ENCODE data around the gene RFX8.
"Not testable (repeated sequence)": the region's sequence is repeated elsewhere in the genome, so short reads cannot be mapped to it uniquely, and the experiment has no call there.

The RFX8 gene

GRCh38 chr2:101474731-101475384 lies at the start of gene RFX8:
Gene RFX8 (minus strand): TSS chr2:101475112. CDS start chr2:101466848, 8,264 bp downstream.
- peak; percentile 90 for DNase-seq (ENCODE audit: low read depth)

GRCh38 chr2:101521487-101521886 lies 46.6 kb upstream of the RFX8 start:
- no peak for DNase-seq (ENCODE audit: low read depth)

DNA sequence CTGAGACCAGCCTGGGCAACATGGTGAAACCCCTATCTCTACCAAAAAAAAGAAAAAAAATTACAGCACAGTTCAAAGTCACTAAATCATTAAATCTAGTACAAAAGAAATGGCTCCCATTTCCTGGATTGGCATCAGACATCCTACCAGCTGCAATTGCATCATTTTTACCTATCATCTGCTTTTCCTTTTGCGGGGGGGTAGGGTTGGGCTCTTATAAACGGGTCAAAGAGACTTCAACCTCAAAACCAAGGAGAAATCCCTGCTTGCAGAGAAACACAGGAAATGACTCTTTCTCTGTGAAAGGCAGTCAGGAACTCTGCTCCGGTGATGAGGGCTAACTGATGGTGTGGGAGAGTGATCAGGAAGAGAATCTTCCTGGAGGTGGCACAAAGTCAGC lies 45.3 kb upstream of the RFX8 start:
- DNase-seq (ENCODE audit: low read depth), result no peak

DNA sequence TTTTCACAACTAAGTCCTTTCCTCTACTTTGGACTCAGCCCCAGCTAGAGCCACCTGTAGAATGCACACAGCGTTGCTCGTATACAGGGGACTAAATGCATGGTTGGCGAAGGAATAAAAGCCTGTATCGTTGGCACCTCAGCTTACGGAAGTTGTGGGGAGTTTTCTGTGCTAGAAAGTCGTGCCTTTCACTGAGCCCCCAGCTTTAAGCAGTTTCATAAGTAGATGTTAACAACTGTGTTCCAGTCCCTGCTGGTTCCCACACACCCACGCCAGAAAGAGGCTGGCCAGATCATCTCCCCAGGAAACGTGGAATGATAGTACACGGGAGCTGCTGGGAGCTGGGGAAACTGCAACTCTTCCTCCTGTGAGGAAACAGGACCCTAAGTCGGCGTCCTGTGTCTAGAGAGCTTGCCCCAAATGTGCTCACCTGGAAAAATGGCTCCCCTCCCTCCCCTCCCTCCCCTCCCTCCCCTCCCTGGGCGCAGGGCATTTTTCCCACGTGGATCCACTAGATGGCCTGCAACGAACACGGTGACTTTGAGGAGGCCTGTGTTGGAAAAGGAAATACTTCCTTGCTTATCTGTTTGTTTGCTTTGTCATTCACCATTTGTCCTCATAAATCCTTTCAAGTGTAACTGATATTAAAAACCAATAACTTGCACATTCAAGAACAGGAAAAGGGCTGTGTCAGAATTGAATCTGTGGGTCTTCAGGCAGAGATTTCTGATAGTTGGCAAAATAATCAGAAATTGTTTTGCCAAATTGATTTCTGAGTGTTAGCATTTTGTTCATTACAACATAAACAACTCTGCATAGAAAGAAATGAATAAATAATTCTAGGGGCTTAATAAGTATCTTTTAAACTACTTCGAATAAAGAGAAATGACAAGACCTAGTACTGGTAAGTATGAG lies 43.9 kb upstream of the RFX8 start:
- DNase-seq (ENCODE audit: low read depth), result no peak

- DNase-seq (ENCODE audit: low read depth), result no peak
Measured at GRCh38 chr2:101517758-101518271, 42.9 kb upstream of the RFX8 start.

DNA sequence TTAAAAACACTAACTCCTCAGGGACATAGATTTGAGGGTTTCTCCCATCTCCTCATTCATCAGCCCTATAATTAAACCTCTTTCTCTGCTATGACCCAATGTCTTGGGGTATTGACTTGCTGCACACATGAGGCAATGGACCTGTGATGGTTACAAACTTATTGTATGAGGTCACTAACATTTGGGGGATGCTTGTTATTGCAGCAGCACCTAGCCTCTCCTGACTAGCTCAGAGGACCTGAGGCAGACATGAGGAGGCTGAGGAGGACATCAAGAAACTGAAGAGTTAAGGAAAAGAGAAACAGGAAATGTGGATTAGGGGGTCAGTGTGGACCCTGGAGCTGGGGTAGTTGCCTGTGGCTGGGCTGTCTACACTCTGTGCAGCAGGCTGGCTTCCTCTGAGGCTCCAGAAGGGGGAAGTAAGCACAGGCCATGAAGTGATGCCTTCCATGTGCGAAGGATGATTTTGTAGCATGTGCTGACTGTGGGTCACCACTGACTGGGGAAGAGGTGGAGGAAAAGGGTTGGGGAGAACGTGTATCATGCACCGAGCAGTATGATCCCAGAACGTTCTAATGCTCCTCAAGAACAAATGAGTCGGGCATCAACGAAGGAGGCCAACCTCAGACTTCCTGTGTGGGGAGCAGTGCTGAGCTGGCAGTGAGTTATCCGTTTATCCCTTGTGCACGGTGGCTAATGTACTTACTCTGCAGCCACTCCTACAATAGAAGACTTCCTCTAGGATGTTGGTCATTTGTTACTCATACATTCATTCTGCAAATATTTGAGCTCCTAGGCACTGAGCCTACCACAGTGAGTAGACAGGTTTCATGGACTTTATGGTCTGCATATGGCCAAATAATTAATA lies 42.1 kb upstream of the RFX8 start:
- peak; percentile 93 for DNase-seq (ENCODE audit: low read depth)

GRCh38 chr2:101516349-101516748 lies 41.4 kb upstream of the RFX8 start:
- no peak for DNase-seq (ENCODE audit: low read depth)

GRCh38 chr2:101515477-101515876 lies 40.6 kb upstream of the RFX8 start:
- no peak for DNase-seq (ENCODE audit: low read depth)

- no peak for DNase-seq (ENCODE audit: low read depth)
Measured at GRCh38 chr2:101512993-101513392, 38.1 kb upstream of the RFX8 start.

- DNase-seq (ENCODE audit: low read depth), result no peak
Measured at GRCh38 chr2:101511381-101511780, 36.5 kb upstream of the RFX8 start.

DNA sequence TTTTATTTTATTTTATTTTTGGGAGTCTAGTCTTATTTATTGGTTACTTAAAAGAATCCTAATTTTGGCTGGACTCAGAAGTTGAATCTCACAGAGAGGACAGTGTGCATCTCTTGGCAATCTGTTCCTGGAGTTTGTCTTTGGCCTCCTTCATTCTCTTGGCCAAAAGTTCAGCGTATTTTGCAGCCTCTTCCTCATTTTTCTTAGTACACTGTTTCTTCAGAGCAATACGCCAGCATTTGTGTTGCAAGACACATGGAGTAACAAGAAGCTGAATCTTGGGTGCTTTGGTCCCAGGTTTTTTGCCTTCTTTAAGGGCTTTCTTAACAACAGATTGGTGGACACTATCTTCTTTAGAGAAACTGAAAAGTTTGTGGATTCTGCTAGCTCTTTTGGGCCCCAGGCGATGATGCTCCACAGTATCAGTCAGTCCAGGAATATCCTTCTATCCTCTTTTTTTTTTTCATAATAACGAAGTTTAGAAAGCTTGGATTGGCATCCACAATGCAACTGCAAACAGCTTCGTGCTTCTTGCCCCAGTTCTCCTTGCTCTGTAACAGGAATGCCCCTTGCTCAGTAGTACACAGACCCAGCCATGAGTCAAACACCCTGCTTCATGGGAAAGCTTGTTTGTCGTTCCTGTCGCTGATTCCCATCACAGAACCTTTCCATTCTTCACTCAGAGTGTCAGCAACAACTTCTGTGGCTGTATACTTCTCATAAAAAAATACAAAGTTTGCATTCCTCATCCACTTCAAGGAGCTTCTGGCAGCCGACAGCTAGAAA lies 34.8 kb upstream of the RFX8 start:
- no peak for DNase-seq (ENCODE audit: low read depth)

GRCh38 chr2:101508636-101509035 lies 33.7 kb upstream of the RFX8 start:
- DNase-seq (ENCODE audit: low read depth), result no peak

- DNase-seq (ENCODE audit: low read depth), result not testable (repeated sequence)
Measured at GRCh38 chr2:101505276-101505675, 30.4 kb upstream of the RFX8 start.

DNA sequence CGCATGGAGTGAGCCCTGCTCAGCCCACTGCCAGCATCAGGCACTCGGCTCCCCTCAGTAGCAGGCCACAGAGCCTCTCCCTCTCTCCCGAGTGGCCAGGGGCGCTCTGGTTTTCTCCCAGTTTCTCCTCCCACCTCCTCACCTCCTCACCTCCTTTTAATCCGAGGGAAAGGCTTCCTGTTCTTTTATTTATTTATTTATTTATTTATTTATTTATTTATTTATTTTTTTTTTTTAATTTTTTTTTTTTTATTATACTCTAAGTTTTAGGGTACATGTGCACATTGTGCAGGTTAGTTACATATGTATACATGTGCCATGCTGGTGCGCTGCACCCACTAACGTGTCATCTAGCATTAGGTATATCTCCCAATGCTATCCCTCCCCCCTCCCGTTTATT lies 29.8 kb upstream of the RFX8 start:
- not testable (repeated sequence) for DNase-seq (ENCODE audit: low read depth)

DNA sequence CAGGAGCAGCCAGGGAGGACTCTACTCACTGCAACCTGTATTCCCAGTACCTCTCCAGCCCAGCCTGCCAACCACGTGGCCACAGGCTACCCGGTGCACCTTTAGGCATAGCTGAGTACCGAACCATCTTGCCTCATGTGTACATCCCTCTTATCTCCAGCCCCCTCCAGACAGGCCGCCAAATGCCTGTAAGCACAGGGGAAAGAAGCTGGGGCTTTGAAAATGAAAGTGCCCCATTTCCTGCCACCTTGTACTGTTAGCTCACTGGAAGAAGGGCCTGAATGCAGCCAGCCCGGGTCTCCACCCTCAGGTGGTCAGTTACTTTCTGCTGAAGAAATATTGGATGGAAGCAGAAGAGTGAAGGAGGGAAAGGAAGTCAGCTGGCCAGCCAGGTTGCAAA lies 27.2 kb upstream of the RFX8 start:
- DNase-seq (ENCODE audit: low read depth), result no peak

DNA sequence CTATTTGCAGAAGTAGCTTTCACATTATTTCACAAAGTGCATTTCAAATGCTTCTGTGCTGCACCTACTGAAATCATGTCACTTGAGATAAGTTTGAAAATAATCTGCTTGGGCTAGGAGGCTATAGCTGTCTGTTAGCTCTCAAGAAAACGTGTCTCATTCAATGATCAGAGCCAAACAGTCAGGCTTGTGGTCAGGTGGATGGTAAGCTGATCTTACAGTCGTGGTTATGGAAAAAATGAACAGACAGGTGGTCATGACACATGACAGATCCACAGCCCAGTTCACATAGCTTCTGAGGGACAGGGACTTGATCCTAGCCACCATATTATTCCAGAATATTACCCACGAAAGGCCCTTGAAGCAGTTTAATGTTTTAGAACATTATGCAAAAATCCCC lies 26.5 kb upstream of the RFX8 start:
- no peak for DNase-seq (ENCODE audit: low read depth)

GRCh38 chr2:101500860-101501259 lies 25.9 kb upstream of the RFX8 start:
- no peak for DNase-seq (ENCODE audit: low read depth)

DNA sequence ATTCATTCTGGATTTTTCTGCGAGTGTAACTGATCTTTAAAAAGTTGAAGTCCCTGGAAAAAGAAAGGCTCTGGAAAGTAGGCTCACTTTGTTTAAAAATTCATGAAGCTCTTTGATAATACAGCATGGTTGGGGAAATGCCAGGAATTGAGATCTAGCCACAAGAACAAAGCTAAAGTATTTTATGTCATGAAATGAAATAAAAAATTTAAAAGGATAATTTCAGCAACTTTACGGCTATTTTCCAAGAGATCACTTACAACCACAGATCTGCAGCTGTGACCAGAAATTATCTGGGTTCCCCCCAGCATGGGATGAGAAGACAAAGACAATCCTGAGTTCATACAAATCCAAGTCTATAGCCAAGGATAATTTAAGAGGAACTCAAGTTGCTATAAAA lies 25.3 kb upstream of the RFX8 start:
- DNase-seq (ENCODE audit: low read depth), result no peak

DNA sequence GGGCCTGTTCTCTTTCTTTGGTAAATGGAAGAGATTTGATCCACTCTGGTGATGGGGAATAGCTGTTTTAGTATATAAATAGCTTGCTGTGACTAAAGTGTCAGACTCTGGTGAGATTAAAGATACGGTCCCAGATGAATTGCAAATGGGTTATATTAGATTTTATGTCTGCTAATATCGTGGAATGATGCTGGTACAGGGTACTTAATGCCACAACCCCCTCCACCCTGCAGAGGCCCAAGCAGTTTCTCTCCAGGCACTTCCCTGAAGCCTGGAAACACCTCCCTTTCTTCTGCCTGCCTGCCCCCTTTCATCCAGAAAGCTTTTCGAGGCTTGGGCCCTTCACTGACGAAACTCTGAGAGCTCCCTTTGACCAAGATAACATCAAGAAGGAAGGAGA lies 21.4 kb upstream of the RFX8 start:
- DNase-seq (ENCODE audit: low read depth), result no peak

DNA sequence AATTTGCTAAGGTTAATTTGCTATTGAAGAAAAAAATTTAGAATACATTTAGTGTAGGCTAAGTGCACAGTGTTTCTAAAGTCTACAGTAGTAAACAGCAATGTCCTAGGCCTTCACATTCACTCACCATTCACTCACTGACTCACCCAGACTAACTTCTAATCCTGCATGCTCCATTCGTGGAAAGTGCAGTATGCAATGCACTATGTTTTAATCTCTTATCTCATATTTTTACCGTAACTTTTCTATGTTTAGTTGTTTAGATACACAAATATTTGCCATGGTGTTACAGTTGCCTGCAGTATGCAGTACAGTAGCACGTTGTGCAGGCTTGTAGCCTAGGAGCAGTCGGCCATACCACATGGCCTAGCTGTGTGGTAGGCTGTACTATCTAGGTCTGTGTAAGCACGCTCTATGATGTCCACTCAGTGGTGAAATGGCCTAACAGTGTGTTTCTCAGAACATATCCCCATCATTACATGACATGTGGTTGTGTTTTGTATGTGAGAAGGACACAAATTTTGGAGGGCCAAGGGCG lies 18.1 kb upstream of the RFX8 start:
- no peak for DNase-seq (ENCODE audit: low read depth)

- no peak for DNase-seq (ENCODE audit: low read depth)
Measured at GRCh38 chr2:101486994-101487393, 12.1 kb upstream of the RFX8 start.

All from HS-5 (cell line).